Psoas muscle (tissue), 8 donors: ENCODE data around the gene SAP30BP. TPM values are rescaled to one million over a fixed set of nuclear protein-coding genes. Genes with fewer than 3 reads are reported as not detected.

Source experiments
- ATAC-seq, 4 donors: fragments of 200-7000 bp; cut with Tn5 transposase; one replicate each; pipeline ENCODE4 v1.9.1; 2020; ENCODE audit warnings: moderate library complexity in 3 of 4, mild to moderate bottlenecking in 2 of 4
- DNase-seq, 2 donors: peaks; one replicate each; pipeline ENCODE4 v3.0.0-alpha.2; 2020
- H3K27ac ChIP-seq: fragments of 200-600 bp; one replicate; pipeline ENCODE4 v1.8.0; 2022
- H3K27me3 ChIP-seq, 3 donors: fragments of 200-600 bp in 1 of 3; one replicate each; pipeline versions ENCODE4 v1.6.1 to v1.8.0; 2013 to 2022; ENCODE audit warnings: low read length in 2 of 3, mild to moderate bottlenecking in 2 of 3, moderate library complexity in 1 of 3; ENCODE audit not compliant: insufficient read depth in 3 of 3
- H3K36me3 ChIP-seq, 2 donors: fragments of 200-600 bp in 1 of 2; one replicate each; pipeline versions ENCODE4 v1.6.1 to v1.8.0; 2013 to 2022; ENCODE audit warnings: low read depth in 1 of 2, mild to moderate bottlenecking in 1 of 2, moderate library complexity in 1 of 2; ENCODE audit not compliant: insufficient read depth in 1 of 2
- H3K4me1 ChIP-seq: fragments of 200-600 bp; one replicate; pipeline ENCODE4 v1.8.0; 2022
- H3K4me3 ChIP-seq: fragments of 200-600 bp; one replicate; pipeline ENCODE4 v1.8.0; 2022; ENCODE audit warnings: mild to moderate bottlenecking
- H3K9me3 ChIP-seq: fragments of 200-600 bp; one replicate; pipeline ENCODE4 v1.8.0; 2022
- WGBS, 3 donors: extraction: QIAGEN DNeasy Blood & Tissue Kit; methylation state at CpG; one replicate each; pipeline versions ENCODE4 v1.1.6 to v1.1.7; 2013; 5-methylcytosine and 5-hydroxymethylcytosine counted together
- intact Hi-C, 2 donors: fragments of 100-400 bp; cut with DNase I; formaldehyde crosslinking; loops; one replicate each; pipeline versions ENCODE4 v1.11.0 to v1.14.2; 2022
- polyA plus RNA-seq, 3 donors: library from polyadenylated mRNA; stranded (reverse); fragments of 200-250 nt; gene quantifications; one replicate each; pipeline ENCODE4 v1.2.3, GENCODE V29; 2013
- total RNA-seq, 4 donors: library from RNA; stranded (reverse); fragmentation: NEBNext Ultra II Directional in 2 of 4; extraction: Animal tissue kit (Norgen Biotek cat#: 25700) in 2 of 4; gene quantifications; one replicate each; pipeline versions ENCODE4 v1.2.1 to v1.2.4, GENCODE V29; 2021 to 2023
- TF ChIP-seq, protein P1 (sequence below): fragments of 200-600 bp; IDR thresholded peaks from one replicate; pipeline ENCODE4 v1.8.0; 2022; ENCODE audit warnings: antibody characterized with exemption
- donor health status: healthy with polysubstance abuse.
- donor health status: DM: no; HTN: no; CAD: no; lungs with moderate emphysema.
- donor health status: Bipolar disorder and iron deficiency.
- donor health status: healthy.
- donor health status: DM: yes; HTN: yes; CAD: no.
- donor health status: DM: no; HTN: no; CAD: no.
- donor health status: DM: no; HTN: no; CAD: no.
- donor health status: DM: yes; HTN: yes; CAD: no.

SAP30BP gene
- total and polyA plus RNA-seq, 7 donors = 40.9 to 123 (median 68.5) TPM

- DNase-seq (peak; percentile 90 to 95), ATAC-seq (peak; percentile 74 to 84 (median 76))
- Histone ChIP-seq H3K27me3 (no peaks in the 10 kb centered on the region), H3K4me1 (peaks cover 13% of the 10 kb centered on the region), H3K9me3 (no peaks in the 10 kb centered on the region), H3K36me3 (no peaks in the 10 kb centered on the region), H3K27ac (no peak overlapping the region), H3K4me3 (no peak overlapping the region)
- TF ChIP-seq, protein P1, sequence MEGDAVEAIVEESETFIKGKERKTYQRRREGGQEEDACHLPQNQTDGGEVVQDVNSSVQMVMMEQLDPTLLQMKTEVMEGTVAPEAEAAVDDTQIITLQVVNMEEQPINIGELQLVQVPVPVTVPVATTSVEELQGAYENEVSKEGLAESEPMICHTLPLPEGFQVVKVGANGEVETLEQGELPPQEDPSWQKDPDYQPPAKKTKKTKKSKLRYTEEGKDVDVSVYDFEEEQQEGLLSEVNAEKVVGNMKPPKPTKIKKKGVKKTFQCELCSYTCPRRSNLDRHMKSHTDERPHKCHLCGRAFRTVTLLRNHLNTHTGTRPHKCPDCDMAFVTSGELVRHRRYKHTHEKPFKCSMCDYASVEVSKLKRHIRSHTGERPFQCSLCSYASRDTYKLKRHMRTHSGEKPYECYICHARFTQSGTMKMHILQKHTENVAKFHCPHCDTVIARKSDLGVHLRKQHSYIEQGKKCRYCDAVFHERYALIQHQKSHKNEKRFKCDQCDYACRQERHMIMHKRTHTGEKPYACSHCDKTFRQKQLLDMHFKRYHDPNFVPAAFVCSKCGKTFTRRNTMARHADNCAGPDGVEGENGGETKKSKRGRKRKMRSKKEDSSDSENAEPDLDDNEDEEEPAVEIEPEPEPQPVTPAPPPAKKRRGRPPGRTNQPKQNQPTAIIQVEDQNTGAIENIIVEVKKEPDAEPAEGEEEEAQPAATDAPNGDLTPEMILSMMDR = peak; percentile 97
- intact Hi-C loops = loop anchor here (2.0 to 5.0 kb wide), 3 partner anchors 75 to 117 kb away; partner anchors contain the start of gene SMIM5 (in 2 of the 2)
- 10 to 16% (median 12%) methylated on average over 20 of the region's 20 CpGs for WGBS, 3 donors
Measured at GRCh38 chr17:75749545-75750389, 82.6 kb downstream of the SAP30BP start.

- TF ChIP-seq, protein P1 = no peak
- 80 to 86% (median 83%) methylated on average over 23 of the region's 23 CpGs for WGBS, 3 donors
- Histone ChIP-seq H3K27me3 (no peaks in the 10 kb centered on the region), H3K9me3 (no peaks in the 10 kb centered on the region), H3K4me3 (no peak overlapping the region), H3K4me1 (peaks cover 13% of the 10 kb centered on the region), H3K36me3 (no peaks in the 10 kb centered on the region), H3K27ac (no peak overlapping the region)
- DNase-seq (no peak), ATAC-seq (no peak)
- intact Hi-C loops = loop anchor here (2.0 kb wide), 1 partner anchor 118 kb away; the partner anchor contains the start of gene SMIM5 (in 2 of the 2)
Measured at GRCh38 chr17:75750661-75751423, 83.7 kb downstream of the SAP30BP start.

GRCh38 chr17:75751676-75752404, 84.7 kb downstream of the SAP30BP start:
- H3K4me3 ChIP-seq = no peak overlapping the region
- H3K27me3 ChIP-seq = no peaks in the 10 kb centered on the region
- TF ChIP-seq, protein P1 = no peak
- H3K4me1 ChIP-seq = peaks cover 13% of the 10 kb centered on the region
- ATAC-seq (no peak), DNase-seq (no peak)
- intact Hi-C loops = loop anchor here (2.0 kb wide), 1 partner anchor 119 kb away; the partner anchor contains the start of gene SMIM5 (in 2 of the 2)
- no peak overlapping the region for H3K27ac ChIP-seq
- H3K9me3 ChIP-seq = no peaks in the 10 kb centered on the region
- no peaks in the 10 kb centered on the region for H3K36me3 ChIP-seq
- 66 to 72% (median 70%) methylated on average over 20 to 24 of the region's 24 CpGs for WGBS, 3 donors

DNA sequence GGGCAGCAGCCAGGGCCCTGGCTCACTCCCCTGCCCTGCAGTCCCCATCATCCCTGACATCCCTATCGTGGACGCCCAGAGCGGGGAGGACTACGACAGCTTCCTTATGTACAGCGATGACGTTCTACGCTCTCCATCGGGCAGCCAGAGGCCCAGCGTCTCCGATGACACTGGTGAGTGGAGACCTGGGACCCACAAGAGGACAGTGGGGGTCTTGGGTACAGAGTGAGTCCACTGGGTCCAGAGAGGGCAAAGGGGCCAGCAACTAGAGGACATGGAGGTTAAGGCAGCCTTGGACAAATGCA, 85.2 kb downstream of the SAP30BP start:
- TF ChIP-seq, protein P1 = no peak
- intact Hi-C loops = no loop called here
- Histone ChIP-seq H3K27ac (peak overlapping the region; percentile 5), H3K27me3 (no peaks in the 10 kb centered on the region), H3K36me3 (no peaks in the 10 kb centered on the region), H3K4me3 (no peak overlapping the region), H3K4me1 (peaks cover 13% of the 10 kb centered on the region), H3K9me3 (no peaks in the 10 kb centered on the region)
- 88 to 92% (median 89%) methylated on average over 10 of the region's 10 CpGs for WGBS, 3 donors
- DNase-seq = peak in 1 of 2 donors; percentile 32
- no peak for ATAC-seq
